ENCODE data around the gene HOXB6.

HOXB6 gene

GRCh38 chr17:48634493-48635208 lies 29.9 kb upstream of the HOXB6 start:
- DNase-seq = no peak

GRCh38 chr17:48633266-48633677 lies 28.5 kb upstream of the HOXB6 start:
- DNase-seq = no peak

- no peak for DNase-seq
Observed at GRCh38 chr17:48632579-48633265, 27.9 kb upstream of the HOXB6 start.

GRCh38 chr17:48631693-48632578 lies 27.1 kb upstream of the HOXB6 start:
- DNase-seq = no peak

GRCh38 chr17:48630925-48631692 lies 26.3 kb upstream of the HOXB6 start:
- DNase-seq = no peak

- no peak for DNase-seq
Observed at GRCh38 chr17:48630009-48630924, 25.5 kb upstream of the HOXB6 start.

GRCh38 chr17:48629411-48629759 lies 24.6 kb upstream of the HOXB6 start:
- DNase-seq = no peak

- no peak for DNase-seq
Observed at GRCh38 chr17:48628649-48629410, 24.0 kb upstream of the HOXB6 start.

- DNase-seq = no peak
Observed at GRCh38 chr17:48627623-48628521, 23.1 kb upstream of the HOXB6 start.

- DNase-seq = no peak
Observed at GRCh38 chr17:48627118-48627597, 22.4 kb upstream of the HOXB6 start.

GRCh38 chr17:48626245-48627117 lies 21.7 kb upstream of the HOXB6 start, which contains the start of gene HOXB9:
Gene HOXB9, minus strand, starts transcription at chr17:48626358. Its CDS starts 89 bp downstream, at chr17:48626269.
- peak; percentile 68 for DNase-seq

- peak; percentile 52 for DNase-seq
Observed at GRCh38 chr17:48625495-48626244, 20.9 kb upstream of the HOXB6 start.

- DNase-seq = no peak
Observed at GRCh38 chr17:48624544-48625494, 20.0 kb upstream of the HOXB6 start.

- no peak for DNase-seq
Observed at GRCh38 chr17:48624118-48624517, 19.3 kb upstream of the HOXB6 start.

GRCh38 chr17:48623583-48623982 lies 18.8 kb upstream of the HOXB6 start:
- DNase-seq = no peak

- DNase-seq = no peak
Observed at GRCh38 chr17:48622857-48623256, 18.1 kb upstream of the HOXB6 start.
